ENCODE results near the gene SERPINC1. TPM values are rescaled to one million over a fixed set of nuclear protein-coding genes. Genes with fewer than 3 reads are reported as not detected.

The SERPINC1 gene
- total and polyA plus RNA-seq, 9 of the 15 experiments (the other 6 are each of a cell fraction or from before 2014, with no cell fraction given): 0.07 to 1.2 (median 0.50) TPM

DNA sequence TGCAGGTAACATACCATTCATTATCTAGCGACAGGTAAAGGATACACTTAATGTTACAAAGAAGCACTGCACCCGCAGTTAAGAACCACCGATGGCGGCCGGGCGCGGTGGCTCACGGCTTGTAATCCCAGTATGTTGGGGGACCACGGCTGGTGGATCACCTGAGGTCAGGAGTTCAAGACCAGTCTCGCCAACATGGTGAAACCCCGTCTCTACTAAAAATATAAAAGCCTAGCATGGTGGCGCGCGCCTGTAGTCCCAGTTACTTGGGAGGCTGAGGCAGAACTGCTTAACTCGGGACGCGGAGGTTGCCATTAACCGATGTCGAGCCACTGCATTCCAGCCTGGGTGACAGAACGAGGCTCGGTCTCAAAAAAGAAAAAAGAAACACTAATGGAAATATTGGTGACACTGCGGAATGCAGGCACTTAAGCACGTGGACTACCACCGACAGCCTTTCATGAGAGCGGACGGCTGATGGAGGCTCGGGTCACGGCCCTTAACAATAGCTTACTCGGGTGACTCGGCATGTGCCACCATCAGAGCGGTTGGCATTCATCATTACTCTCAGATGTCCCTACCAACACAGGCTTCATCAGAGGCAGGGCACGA lies 49.9 kb downstream of the SERPINC1 start (continued):
- TF ChIP-seq, protein P1, sequence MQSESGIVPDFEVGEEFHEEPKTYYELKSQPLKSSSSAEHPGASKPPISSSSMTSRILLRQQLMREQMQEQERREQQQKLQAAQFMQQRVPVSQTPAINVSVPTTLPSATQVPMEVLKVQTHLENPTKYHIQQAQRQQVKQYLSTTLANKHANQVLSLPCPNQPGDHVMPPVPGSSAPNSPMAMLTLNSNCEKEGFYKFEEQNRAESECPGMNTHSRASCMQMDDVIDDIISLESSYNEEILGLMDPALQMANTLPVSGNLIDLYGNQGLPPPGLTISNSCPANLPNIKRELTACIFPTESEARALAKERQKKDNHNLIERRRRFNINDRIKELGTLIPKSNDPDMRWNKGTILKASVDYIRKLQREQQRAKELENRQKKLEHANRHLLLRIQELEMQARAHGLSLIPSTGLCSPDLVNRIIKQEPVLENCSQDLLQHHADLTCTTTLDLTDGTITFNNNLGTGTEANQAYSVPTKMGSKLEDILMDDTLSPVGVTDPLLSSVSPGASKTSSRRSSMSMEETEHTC (IDR thresholded peaks at IDR 0.05): no peak
- TF ChIP-seq RHOXF2B (CRISPR knock-in tag; conservative IDR thresholded peaks at IDR 0.05): no peak
- no peak for TF ChIP-seq HLTF (IDR thresholded peaks at IDR 0.05)
- no peak for TF ChIP-seq U2AF1 (optimal IDR thresholded peaks at IDR 0.05; ENCODE audit: low read depth, low read length)
- TF ChIP-seq PTRF (tag; IDR thresholded peaks at IDR 0.05): no peak
- no peak for TF ChIP-seq ARID1B (IDR thresholded peaks at IDR 0.05)
- no peak for TF ChIP-seq ZNF584 (CRISPR knock-in tag; IDR thresholded peaks at IDR 0.05; ENCODE audit: low read depth)
- no peak for TF ChIP-seq FOS (IDR thresholded peaks at IDR 0.05; ENCODE audit: extremely low read depth, insufficient read length)
- no peak for TF ChIP-seq ZNF140 (CRISPR knock-in tag; IDR thresholded peaks at IDR 0.05)
- TF ChIP-seq, protein P2, sequence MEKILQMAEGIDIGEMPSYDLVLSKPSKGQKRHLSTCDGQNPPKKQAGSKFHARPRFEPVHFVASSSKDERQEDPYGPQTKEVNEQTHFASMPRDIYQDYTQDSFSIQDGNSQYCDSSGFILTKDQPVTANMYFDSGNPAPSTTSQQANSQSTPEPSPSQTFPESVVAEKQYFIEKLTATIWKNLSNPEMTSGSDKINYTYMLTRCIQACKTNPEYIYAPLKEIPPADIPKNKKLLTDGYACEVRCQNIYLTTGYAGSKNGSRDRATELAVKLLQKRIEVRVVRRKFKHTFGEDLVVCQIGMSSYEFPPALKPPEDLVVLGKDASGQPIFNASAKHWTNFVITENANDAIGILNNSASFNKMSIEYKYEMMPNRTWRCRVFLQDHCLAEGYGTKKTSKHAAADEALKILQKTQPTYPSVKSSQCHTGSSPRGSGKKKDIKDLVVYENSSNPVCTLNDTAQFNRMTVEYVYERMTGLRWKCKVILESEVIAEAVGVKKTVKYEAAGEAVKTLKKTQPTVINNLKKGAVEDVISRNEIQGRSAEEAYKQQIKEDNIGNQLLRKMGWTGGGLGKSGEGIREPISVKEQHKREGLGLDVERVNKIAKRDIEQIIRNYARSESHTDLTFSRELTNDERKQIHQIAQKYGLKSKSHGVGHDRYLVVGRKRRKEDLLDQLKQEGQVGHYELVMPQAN (IDR thresholded peaks at IDR 0.05; ENCODE audit: borderline replicate concordance): no peak
- no peak for TF ChIP-seq KDM4B (IDR thresholded peaks at IDR 0.05; ENCODE audit: borderline replicate concordance in 2 of 2, low read depth in 1 of 2)
- TF ChIP-seq GTF2A2 (tag; IDR thresholded peaks at IDR 0.05): no peak
- TF ChIP-seq POU5F1 (IDR thresholded peaks at IDR 0.05; ENCODE audit: borderline replicate concordance, low read depth, low read length, partially characterized antibody): no peak
- TF ChIP-seq ZNF699 (CRISPR knock-in tag; IDR thresholded peaks at IDR 0.05; ENCODE audit: insufficient replicate concordance): no peak
- peak; percentile 21; the same call in 1 of the 2 replicates for TF ChIP-seq POLR2AphosphoS2 (IDR thresholded peaks at IDR 0.05; ENCODE audit: low read length)
- TF ChIP-seq BACH1 (tag; IDR thresholded peaks at IDR 0.05): no peak
- peak in 1 of 2 experiments; percentile 93; a peak in 2 of 4 replicates for TF ChIP-seq TEAD1 (CRISPR knock-in tag; IDR thresholded peaks at IDR 0.05)
- TF ChIP-seq PYGO2 (tag; IDR thresholded peaks at IDR 0.05): peak; percentile 12; the same call in 1 of the 2 replicates

Measured in K562 (cell line).